Epithelial cell of proximal tubule (primary cell): ENCODE results near the gene ANKMY2. TPM values are rescaled to one million over a fixed set of nuclear protein-coding genes. Genes with fewer than 3 reads are reported as not detected.

Experiments
- DNase-seq: peaks from one replicate; pipeline ENCODE4 v3.0.0-alpha.2; 2011; ENCODE audit warnings: low read depth
- H3K4me3 ChIP-seq: 2 replicates; pipeline ENCODE4 v1.5.1; 2011; ENCODE audit warnings: low read depth, mild to moderate bottlenecking, low read length
- total RNA-seq: library from RNA; depleted of rRNA; stranded (reverse); fragments of >200 nt; gene quantifications from 2 replicates; pipeline ENCODE4 v1.2.3, GENCODE V29; 2015
- TF ChIP-seq, protein P1 (sequence below): conservative IDR thresholded peaks from 2 replicates; pipeline ENCODE4 v1.5.1; 2012; ENCODE audit warnings: low read depth, mild to moderate bottlenecking, low read length

The ANKMY2 gene
- total RNA-seq, 1 donor from 2014 or later, result 12.9 TPM

DNA sequence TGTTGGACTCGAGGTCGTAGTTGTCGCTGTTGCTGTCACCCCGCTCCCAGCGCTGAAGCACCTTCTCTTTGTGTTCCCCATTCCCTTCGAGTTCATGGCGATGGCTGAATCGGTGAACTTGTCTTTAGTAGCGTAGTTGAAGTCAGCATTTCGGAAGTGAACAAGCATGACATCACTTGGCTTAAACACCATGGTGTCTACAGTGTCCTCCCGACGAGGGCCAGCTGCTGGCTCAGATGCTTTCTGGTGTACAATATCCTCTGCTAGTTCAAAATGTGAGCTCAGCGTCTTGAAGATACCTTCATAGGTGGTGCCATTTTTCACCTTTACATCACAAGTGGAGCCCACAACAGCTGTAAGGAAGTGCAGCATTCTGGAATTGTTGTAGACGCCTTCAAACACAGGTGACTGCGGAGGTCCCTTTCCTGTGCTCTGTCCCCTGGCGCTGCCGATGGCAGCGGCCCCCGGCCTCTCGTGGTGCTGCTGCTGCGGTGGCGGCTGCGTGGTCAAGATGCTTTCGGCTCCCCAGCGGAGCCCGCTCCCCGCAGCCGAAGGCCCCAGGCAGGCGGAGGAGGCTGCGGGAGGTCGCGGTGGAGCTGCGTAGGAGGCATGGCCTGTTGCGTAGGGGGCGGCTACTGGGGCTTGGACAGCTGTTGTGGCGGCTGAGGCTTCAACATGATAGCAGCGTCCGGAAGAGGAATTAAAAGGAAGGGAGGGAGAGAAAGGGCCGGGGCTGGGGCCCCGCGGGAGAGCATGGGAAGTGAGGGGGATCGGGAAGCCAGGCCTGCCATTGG is 59.3 kb downstream of the ANKMY2 start:
- H3K4me3 ChIP-seq, result peak overlapping the region; percentile 39
- DNase-seq, result no peak
- TF ChIP-seq, protein P1, sequence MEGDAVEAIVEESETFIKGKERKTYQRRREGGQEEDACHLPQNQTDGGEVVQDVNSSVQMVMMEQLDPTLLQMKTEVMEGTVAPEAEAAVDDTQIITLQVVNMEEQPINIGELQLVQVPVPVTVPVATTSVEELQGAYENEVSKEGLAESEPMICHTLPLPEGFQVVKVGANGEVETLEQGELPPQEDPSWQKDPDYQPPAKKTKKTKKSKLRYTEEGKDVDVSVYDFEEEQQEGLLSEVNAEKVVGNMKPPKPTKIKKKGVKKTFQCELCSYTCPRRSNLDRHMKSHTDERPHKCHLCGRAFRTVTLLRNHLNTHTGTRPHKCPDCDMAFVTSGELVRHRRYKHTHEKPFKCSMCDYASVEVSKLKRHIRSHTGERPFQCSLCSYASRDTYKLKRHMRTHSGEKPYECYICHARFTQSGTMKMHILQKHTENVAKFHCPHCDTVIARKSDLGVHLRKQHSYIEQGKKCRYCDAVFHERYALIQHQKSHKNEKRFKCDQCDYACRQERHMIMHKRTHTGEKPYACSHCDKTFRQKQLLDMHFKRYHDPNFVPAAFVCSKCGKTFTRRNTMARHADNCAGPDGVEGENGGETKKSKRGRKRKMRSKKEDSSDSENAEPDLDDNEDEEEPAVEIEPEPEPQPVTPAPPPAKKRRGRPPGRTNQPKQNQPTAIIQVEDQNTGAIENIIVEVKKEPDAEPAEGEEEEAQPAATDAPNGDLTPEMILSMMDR, result no peak

GRCh38 chr7:16585540-16585939 is 60.0 kb downstream of the ANKMY2 start:
- H3K4me3 ChIP-seq, result no peak overlapping the region
- TF ChIP-seq, protein P1, result no peak
- DNase-seq, result no peak

DNA sequence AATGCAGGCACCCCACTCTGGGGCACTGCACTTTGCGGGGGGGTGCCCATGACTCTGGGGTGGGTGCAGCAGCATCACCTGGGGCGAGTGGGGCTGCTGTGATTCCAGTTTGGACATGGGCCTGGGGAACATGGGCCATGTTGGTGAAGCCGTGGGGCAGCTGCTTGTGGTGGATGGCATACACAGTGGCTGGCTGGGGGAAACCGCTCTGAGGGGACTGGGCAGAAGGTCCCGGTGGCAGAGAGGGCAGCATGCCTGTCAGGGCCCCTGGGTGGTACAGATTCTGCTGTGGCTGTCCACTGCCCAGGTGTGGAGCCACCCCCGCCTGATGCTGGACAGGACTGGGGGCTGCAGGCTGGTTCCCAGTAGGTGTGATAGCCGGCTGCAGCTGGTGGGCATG is 61.7 kb downstream of the ANKMY2 start:
- no peak overlapping the region for H3K4me3 ChIP-seq
- DNase-seq, result no peak
- TF ChIP-seq, protein P1, result no peak

DNA sequence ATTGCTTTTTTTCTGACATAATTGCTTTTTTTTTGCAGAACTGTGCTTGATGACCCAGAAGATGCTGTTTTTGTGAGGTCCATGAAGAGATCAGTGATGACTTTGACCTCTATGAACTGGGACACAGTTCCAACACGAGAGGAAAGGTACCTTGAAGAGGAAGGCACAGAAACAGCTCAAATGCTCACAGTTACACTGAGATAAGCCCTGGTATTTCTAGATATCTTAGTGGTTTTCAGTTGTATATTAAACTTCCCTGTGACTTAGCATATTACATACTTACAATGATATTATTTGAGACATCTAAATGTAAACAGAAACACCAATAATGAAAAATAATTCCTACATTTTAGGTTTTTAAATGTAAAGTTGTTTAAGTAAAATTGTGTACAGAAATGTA is 64.3 kb downstream of the ANKMY2 start:
- no peak for DNase-seq
- H3K4me3 ChIP-seq, result no peak overlapping the region
- TF ChIP-seq, protein P1, result no peak

GRCh38 chr7:16579216-16579615 is 66.3 kb downstream of the ANKMY2 start:
- TF ChIP-seq, protein P1, result no peak
- no peak overlapping the region for H3K4me3 ChIP-seq
- DNase-seq, result no peak

- TF ChIP-seq, protein P1, result no peak
- DNase-seq, result no peak
- no peak overlapping the region for H3K4me3 ChIP-seq
Observed at GRCh38 chr7:16571941-16572340, 73.6 kb downstream of the ANKMY2 start.

GRCh38 chr7:16564909-16565426 is 80.6 kb downstream of the ANKMY2 start:
- TF ChIP-seq, protein P1, result peak; percentile 84
- DNase-seq, result peak; percentile 18
- H3K4me3 ChIP-seq, result peak overlapping the region; percentile 14
